Progenitor cell of endocrine pancreas (in vitro differentiated cells): ENCODE measurements around the gene FGF9. TPM values are rescaled to one million over a fixed set of nuclear protein-coding genes. Genes with fewer than 3 reads are reported as not detected.

Experiments
- DNase-seq: peaks from one replicate; pipeline ENCODE4 v3.0.0; 2021; ENCODE audit warnings: low spot score; ENCODE audit not compliant: unreplicated experiment
- H3K27ac Mint-ChIP-seq: 2 replicates; pipeline ENCODE4 v1.8.0; 2021; ENCODE audit warnings: mild to moderate bottlenecking, moderate library complexity, mixed read lengths
- H3K27me3 Mint-ChIP-seq: 2 replicates; pipeline ENCODE4 v1.8.0; 2021; ENCODE audit warnings: mixed read lengths
- H3K36me3 Mint-ChIP-seq: 2 replicates; pipeline ENCODE4 v1.8.0; 2022; ENCODE audit warnings: mixed read lengths; ENCODE audit not compliant: insufficient read depth
- H3K4me1 Mint-ChIP-seq: 2 replicates; pipeline ENCODE4 v1.8.0; 2021; ENCODE audit warnings: low read depth, mixed read lengths
- H3K4me3 Mint-ChIP-seq: 2 replicates; pipeline ENCODE4 v1.8.0; 2021; ENCODE audit warnings: low read depth, mild to moderate bottlenecking, moderate library complexity, mixed read lengths
- H3K9me3 Mint-ChIP-seq: 2 replicates; pipeline ENCODE4 v1.8.0; 2021; ENCODE audit warnings: low read depth, mixed read lengths
- total RNA-seq: library from RNA; stranded (reverse); gene quantifications from 2 replicates; pipeline ENCODE4 v1.2.1, GENCODE V29; 2021
- TF ChIP-seq, protein P1 (sequence below): fragments of 200-600 bp; sonication (generic); IDR thresholded peaks from one replicate; pipeline ENCODE4 v1.5.0; 2021; ENCODE audit warnings: antibody characterized with exemption, mild to moderate bottlenecking; ENCODE audit not compliant: unreplicated experiment

FGF9 gene
- total RNA-seq, 1 donor from 2014 or later, result 15.9 TPM

DNA sequence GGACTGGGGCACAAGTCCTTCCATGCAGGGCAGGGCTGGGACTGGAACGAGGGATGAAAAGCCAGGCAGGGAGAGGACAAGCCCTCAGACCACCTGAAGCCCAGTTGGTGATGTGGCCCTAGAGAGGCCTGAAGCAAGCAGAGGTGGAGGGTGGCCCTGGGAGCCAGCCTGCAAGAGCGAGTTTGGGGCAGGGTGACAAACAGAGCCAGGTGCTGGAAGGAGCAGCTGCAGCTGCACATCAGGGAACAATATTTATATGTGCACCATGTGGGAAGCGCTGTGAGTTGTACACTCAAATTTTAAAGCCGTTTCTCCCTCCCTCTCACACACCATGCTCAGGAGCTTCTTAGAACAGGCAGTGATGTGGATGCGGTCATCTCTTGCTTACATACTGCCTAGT is 67.8 kb downstream of the FGF9 start:
- Mint-ChIP-seq H3K27me3 (peaks cover 23% of the 10 kb centered on the region), H3K4me3 (no peak overlapping the region), H3K36me3 (no peaks in the 10 kb centered on the region), H3K9me3 (no peaks in the 10 kb centered on the region), H3K4me1 (peaks cover 14% of the 10 kb centered on the region), H3K27ac (no peak overlapping the region)
- TF ChIP-seq, protein P1, sequence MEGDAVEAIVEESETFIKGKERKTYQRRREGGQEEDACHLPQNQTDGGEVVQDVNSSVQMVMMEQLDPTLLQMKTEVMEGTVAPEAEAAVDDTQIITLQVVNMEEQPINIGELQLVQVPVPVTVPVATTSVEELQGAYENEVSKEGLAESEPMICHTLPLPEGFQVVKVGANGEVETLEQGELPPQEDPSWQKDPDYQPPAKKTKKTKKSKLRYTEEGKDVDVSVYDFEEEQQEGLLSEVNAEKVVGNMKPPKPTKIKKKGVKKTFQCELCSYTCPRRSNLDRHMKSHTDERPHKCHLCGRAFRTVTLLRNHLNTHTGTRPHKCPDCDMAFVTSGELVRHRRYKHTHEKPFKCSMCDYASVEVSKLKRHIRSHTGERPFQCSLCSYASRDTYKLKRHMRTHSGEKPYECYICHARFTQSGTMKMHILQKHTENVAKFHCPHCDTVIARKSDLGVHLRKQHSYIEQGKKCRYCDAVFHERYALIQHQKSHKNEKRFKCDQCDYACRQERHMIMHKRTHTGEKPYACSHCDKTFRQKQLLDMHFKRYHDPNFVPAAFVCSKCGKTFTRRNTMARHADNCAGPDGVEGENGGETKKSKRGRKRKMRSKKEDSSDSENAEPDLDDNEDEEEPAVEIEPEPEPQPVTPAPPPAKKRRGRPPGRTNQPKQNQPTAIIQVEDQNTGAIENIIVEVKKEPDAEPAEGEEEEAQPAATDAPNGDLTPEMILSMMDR, result no peak
- no peak for DNase-seq

DNA sequence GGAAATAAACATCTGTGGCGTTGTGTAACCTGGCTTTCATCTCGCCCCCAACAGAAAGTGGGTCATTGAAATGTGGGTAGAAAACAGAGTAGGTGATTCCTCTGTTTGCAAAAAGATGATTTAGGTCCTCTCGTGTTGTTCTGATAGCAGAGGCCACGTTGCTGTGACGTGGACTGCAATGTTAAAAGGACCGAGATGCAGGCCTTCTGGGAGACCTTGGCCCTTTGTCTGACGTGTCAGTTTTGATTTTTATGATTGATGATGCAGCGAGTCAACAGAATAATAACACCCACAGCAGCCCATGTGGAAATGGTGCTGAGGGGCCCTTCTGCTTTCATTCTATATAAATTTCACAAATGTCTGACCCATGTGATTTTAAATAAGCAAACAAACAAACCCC is 68.9 kb downstream of the FGF9 start:
- Mint-ChIP-seq H3K27ac (no peak overlapping the region), H3K27me3 (peaks cover 20% of the 10 kb centered on the region), H3K9me3 (no peaks in the 10 kb centered on the region), H3K4me3 (no peak overlapping the region), H3K4me1 (peaks cover 14% of the 10 kb centered on the region), H3K36me3 (no peaks in the 10 kb centered on the region)
- TF ChIP-seq, protein P1, result no peak
- DNase-seq, result no peak

DNA sequence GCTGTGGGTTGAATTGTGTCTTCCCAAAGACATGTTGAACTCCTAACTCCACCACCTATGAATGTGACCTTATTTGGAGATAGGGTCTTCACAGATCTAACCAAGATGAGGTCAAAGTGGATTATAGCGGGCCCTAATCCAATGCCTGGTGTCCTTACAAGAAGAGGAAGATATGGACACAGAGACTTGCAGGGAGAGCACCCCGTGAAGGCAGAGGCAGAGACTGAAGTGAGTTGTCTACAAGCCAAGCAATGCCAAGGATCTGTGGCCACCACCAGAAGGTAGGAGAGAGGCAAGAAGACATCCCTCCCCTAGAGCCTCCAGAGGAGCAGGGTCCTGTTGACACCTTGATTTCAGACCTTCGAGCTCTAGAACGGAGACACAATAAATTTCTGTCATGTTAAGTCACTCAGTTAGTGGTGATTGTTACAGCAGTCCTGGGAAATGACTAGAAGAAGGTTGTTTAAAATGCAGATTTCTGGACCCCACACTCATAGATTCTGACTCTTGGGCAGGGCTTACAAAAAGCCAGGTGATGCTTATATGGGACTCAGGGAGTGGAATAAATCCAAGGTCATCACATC is 70.6 kb downstream of the FGF9 start:
- no peak for DNase-seq
- Mint-ChIP-seq H3K27ac (no peak overlapping the region), H3K4me1 (peaks cover 6% of the 10 kb centered on the region), H3K4me3 (no peak overlapping the region), H3K27me3 (peaks cover 20% of the 10 kb centered on the region), H3K9me3 (no peaks in the 10 kb centered on the region), H3K36me3 (no peaks in the 10 kb centered on the region)
- TF ChIP-seq, protein P1, result no peak

DNA sequence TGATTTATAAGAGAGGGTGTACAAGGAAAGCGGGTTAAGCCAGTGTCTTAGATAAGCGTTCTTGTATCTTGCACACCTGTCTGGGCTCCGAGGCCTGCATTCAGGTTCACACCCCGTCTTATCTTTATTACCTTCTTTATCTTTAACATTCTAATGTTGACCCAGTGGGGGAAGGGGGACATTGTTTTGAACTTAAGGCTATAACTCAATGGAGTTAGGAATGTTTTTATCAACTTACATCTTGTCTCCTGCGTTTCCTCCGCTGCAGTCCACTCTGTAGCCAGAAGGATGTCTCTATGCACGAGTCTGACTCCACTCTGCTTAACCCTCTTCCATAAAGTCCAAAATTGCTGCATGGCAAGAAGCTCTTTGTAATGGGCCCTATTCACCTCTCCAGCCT is 71.2 kb downstream of the FGF9 start:
- no peaks in the 10 kb centered on the region for H3K36me3 Mint-ChIP-seq
- TF ChIP-seq, protein P1, result no peak
- H3K27ac Mint-ChIP-seq, result no peak overlapping the region
- no peaks in the 10 kb centered on the region for H3K9me3 Mint-ChIP-seq
- DNase-seq, result no peak
- peaks cover 20% of the 10 kb centered on the region for H3K27me3 Mint-ChIP-seq
- no peak overlapping the region for H3K4me3 Mint-ChIP-seq
- peaks cover 5% of the 10 kb centered on the region for H3K4me1 Mint-ChIP-seq

DNA sequence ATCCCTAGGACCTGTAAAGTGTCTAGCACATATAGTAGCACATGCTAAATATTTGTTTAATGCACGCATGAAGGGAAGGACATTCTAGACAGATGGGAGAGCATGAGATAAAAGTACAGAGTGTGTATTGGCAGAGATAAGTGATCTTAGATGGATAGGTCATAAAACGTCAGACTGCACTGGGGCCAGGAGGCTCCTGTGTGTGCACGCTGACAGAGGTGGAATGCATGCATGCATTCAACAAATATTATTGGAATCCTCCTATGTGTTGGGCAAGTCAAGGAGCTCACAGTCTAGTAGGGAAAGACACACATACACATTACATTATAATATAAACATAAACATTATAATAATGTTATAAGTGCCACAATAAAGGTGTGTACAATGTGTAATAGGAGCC is 73.3 kb downstream of the FGF9 start:
- Mint-ChIP-seq H3K4me1 (peaks cover 8% of the 10 kb centered on the region), H3K27me3 (peaks cover 10% of the 10 kb centered on the region), H3K9me3 (no peaks in the 10 kb centered on the region), H3K36me3 (no peaks in the 10 kb centered on the region), H3K27ac (no peak overlapping the region), H3K4me3 (no peak overlapping the region)
- TF ChIP-seq, protein P1, result no peak
- DNase-seq, result no peak
